GM10248 (cell line): ENCODE measurements around the gene SPX.

Experiments used
- CTCF ChIA-PET: fragments of 300-600 bp; sonication (Branson Sonifier 250); formaldehyde crosslinking; extraction: SDS; loops from one replicate; lab custom pipeline; 2021; ENCODE audit warnings: antibody characterized with exemption; lab: Yijun Ruan, JAX
- POLR2A ChIA-PET: fragments of 350-650 bp; sonication (Branson Sonifier 250); formaldehyde crosslinking; extraction: SDS; loops from one replicate; lab custom pipeline; 2020; ENCODE audit warnings: antibody characterized with exemption; lab: Yijun Ruan, JAX
- DNase-seq: peaks from one replicate; pipeline ENCODE4 v3.0.0; 2012; ENCODE audit errors: extremely low spot score
- CTCF ChIP-seq: IDR thresholded peaks from 2 replicates; pipeline ENCODE4 v1.5.1; 2012; ENCODE audit warnings: mild to moderate bottlenecking, low read depth; ENCODE audit errors: extremely low read depth, missing control alignments, control extremely low read depth

SPX gene

DNA sequence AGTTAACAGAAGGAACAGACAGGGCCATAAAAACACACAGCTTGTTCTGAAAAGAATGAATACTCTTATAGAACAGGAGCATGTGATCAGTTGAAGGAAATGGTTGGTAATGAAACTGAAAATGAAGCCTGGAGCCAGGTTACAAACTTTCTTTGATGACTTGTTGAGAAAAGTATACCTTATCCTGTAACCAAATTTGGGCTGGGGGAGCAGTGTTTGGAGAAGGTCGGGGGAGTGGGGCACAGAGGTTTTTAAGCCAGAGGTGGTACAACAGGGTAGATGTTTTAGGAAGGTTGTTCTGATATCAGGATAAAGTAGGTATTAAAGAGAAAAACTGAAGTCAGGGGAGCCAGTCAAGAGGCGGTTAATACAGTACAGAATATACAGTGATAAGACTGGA is 16.3 kb upstream of the SPX start:
- TF ChIP-seq CTCF, result no peak
- peak; percentile 35 for DNase-seq
- POLR2A ChIA-PET, result interaction anchor here (0.5 to 1.2 kb wide), 2 partner anchors 8 kb away, joined by 3 read pairs; partner anchors contain the start of genes GOLT1B and RECQL
- CTCF ChIA-PET, result interaction anchor here (2.3 kb wide), 1 partner anchor 11 kb away, joined by 6 read pairs; no protein-coding TSS in a partner anchor

DNA sequence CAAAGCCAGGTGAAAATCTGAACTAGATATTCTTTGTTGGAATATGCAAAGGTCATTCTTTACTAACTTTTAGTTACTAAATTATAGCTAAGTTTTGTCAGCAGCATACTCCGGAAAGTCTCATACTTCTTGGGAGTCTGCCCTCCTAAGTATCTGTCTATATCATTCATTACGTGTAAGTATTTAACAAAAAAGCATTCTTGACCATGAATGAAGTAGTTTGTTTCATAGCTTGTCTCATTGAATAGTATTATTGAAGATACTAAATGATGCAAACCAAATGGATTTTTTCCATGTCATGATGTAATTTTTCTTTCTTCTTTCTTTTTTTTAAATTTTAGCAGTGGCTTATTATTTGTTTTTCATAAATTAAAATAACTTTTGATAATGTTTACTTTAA is 9.8 kb upstream of the SPX start:
- TF ChIP-seq CTCF, result no peak
- ChIA-PET POLR2A (no interaction called here), CTCF (interaction anchor here (1.0 kb wide), 1 partner anchor 11 kb away, joined by 3 read pairs; no protein-coding TSS in a partner anchor)
- no peak for DNase-seq

DNA sequence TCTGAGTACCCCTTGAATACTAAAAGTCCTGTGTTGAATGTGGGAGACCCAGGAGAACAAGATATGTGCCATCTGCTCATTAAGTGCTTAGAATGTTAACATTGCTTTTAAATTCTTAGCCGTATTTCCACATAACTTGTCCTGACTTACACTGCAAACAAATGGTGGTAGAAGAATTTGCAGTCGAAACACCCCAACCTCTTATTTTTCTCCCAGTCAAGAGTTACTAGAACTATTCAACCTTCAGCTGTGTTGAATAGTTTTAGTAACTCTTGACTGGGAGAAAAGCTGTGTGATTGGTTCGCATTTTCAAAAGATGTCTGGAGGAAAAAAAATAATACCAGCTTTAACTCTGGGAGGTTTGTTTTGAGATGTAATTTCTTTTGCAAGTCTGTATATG is 7.6 kb upstream of the SPX start:
- ChIA-PET CTCF (no interaction called here), POLR2A (no interaction called here)

GRCh38 chr12:21521541-21521940 is 4.6 kb upstream of the SPX start:
- ChIA-PET POLR2A (no interaction called here), CTCF (interaction anchor here (1.2 to 2.0 kb wide), 4 partner anchors 9 to 19 kb away, joined by 3 to 6 read pairs (median 4); no protein-coding TSS in a partner anchor)
- DNase-seq, result no peak
- TF ChIP-seq CTCF, result no peak

More for the DNA sequence above, 7.6 kb upstream of the SPX start:
- no peak for DNase-seq
- no peak for TF ChIP-seq CTCF

DNA sequence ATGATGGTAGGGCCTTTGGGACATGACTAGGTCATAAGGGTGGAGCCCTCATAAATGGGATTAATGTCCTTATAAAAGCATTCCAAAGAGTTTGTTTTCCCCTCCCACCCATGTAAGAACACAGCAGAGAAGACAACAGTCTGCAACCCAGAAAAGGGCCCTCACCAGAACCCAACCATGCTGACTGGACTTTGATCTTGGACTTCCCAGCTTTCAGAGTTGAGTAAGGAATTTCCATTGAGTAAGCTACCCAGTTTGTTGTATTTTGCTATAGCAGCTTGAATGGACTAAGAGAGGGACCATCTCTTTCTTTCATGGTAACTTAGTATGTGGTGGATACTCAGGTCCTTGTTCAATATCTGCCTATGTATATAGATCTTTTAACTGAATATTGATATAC is 2.9 kb upstream of the SPX start:
- no peak for TF ChIP-seq CTCF
- POLR2A ChIA-PET, result no interaction called here
- CTCF ChIA-PET, result no interaction called here
- DNase-seq, result no peak

DNA sequence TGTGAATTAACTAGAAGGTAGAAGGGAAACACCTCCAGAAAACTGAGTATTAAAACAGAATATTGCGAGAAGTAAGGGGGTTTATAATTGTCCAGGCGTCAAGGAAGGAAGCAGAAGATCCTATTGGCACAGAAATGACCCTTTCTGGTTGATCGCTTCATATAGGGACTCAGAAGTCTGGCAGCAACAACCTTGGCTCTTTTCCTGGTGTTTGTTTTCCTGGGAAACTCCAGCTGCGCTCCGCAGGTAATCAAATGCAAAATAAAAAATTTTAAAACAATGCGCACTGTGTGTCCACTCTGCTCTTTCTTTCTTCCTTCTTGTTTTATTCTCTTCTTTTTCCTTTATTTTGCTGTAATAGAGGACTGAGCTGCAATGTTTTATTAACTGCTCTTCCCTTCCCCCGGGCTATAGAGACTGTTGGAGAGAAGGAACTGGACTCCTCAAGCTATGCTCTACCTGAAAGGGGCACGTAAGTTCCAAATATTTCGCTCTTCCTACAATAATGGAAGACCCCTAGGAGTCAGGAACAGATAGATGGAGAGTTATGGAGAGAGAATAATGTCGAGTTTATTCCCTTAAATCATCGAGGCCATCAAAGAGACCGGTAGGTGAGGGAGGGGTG is 737 bp downstream of the SPX start:
- ChIA-PET CTCF (interaction anchor here (1.0 to 1.3 kb wide), 2 partner anchors 10 to 11 kb away, joined by 3 read pairs; no protein-coding TSS in a partner anchor), POLR2A (no interaction called here)
- DNase-seq, result peak; percentile 14
- no peak for TF ChIP-seq CTCF
